ENCODE measurements around the gene C9orf85.
A peak's percentile ranks its signal among the peaks of the same experiment; 100 is the strongest.

C9orf85 gene

GRCh38 chr9:71904076-71904475, 7.4 kb upstream of the C9orf85 start:
- no peak for DNase-seq

GRCh38 chr9:71908825-71909224, 2.6 kb upstream of the C9orf85 start:
- peak in 1 of 51 donors; percentile 10 for DNase-seq

DNA sequence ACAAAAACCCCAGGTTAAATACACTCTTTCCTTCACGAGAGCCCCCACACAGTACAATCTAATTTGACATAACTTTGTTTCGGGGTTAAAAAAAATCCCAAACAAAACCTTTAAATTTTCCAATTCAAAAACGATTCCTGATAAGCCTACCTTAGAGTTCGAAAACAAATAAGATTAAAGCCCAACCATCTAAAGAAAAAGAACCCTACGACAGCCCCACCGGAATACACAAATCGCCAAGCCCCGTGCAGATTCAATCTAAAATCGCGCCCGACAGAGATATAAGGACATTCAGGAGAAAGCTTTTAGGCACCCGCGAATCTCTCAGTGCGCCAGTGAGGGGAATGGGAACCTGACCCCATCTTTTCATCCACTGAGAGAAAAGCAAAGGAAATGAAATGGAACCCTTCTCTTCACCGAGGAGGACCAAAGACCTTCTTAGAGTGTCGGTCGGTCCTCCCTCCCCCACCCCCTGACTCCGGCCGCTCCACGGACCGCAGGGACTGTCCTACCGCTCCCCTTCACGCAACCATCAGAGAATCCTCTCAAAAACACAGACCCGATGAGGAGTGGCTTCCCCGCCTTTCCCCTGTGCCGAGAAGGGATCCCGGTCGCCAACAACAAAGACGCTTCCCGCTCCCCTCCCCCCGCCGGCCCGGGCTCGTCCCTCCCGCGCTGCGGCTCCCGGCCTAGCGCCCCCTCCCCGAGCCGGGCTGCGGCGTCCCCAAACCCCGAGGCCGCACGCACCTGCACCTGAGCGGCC, 1.4 kb upstream of the C9orf85 start:
- peak in 50 of 51 donors; percentile 13 to 82 (median 58) for DNase-seq

GRCh38 chr9:71910650-71911060, 784 bp upstream of the C9orf85 start:
- DNase-seq: peak in 6 of 51 donors; percentile 49 to 96 (median 60)

DNA sequence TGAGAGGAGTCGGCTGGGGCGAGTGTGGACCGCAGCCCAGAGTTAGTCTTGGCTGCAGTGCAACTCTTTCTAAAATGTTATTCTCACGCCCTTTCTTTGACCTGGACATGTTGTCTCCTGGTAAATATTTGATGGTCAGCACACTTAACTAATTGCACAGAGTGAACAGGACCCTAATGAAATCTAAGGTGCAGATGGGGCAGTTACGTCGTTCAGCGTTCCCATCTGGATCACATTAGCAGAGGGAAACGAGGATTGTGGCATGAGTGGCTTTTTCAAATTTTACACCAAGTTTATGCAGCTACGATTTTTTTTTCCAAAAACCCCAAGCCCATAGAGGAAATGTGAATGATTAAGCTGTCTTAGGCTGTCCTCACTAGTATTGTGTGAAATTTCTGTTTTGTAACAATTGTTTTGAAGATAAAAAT, 483 bp downstream of the C9orf85 start:
- DNase-seq: peak in 1 of 51 donors; percentile 24

- no peak for DNase-seq
These were observed 4.1 kb downstream of the C9orf85 start for GRCh38 chr9:71915495-71915894.

DNA sequence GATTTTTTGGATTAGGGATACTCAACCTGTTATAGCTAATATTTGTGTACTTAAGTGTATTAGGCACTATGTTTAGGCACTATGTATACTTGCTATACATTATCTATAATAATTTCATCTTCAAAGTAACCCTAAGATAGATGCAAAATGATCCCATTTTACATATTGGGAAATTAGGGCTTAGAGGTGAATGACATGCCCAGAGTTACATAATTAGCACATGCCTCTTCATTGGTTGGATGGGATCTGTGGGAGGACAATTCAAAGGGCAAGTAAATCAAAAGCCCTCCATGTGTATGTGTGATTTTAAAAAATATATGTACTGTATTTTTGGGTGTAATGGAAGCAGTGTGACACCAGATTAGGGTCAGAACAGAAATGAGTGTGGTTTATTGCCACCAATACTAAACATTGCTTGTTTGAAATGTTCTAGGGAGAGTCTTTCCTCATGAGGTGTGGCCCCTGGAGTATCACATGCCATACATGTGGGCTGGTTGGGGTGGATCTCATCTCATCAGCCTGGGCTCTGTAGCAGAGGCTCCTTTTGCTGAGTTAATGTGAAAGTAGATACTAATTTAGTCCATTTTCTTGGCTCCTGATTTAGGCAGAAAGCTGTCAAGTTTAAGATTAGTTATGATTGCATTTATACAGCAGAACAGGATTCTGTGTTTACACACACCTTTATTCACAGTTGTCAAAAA, 5.5 kb downstream of the C9orf85 start:
- no peak for DNase-seq

- DNase-seq: no peak
These were observed 7.0 kb downstream of the C9orf85 start for GRCh38 chr9:71918419-71918818.

DNA sequence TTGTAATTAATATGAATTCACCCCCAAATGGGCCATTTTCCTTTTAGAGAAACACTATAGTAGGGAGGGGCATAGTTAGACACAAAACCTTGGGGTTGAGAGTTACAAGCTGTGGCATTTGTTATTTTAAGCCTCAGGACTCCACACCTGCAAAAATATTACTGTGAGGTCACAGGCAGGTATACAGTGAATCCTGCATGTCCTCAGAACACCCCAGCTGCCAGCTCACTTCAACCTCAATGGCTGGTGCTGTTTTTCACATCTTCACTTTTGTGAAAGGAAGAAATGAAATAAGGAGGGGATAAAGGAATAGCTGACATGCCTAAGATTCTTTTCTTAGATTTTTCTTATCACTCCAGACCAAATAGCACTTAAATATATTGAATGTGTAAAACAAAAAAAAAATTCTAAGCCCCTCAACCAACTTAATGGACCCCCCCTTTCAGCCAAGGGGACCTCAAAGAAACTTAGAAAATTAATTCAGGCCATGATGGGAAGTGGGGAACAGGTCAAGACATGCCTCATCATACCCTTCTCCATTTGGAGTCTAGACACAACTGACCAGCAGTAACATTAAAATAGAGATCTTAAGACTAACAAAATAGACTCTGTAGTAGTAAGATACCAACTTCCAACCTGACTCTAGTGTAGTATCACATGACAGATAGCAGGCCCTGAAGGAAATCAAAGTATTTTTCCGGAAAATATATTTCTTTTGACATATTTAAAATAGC, 9.2 kb downstream of the C9orf85 start:
- DNase-seq: no peak

DNA sequence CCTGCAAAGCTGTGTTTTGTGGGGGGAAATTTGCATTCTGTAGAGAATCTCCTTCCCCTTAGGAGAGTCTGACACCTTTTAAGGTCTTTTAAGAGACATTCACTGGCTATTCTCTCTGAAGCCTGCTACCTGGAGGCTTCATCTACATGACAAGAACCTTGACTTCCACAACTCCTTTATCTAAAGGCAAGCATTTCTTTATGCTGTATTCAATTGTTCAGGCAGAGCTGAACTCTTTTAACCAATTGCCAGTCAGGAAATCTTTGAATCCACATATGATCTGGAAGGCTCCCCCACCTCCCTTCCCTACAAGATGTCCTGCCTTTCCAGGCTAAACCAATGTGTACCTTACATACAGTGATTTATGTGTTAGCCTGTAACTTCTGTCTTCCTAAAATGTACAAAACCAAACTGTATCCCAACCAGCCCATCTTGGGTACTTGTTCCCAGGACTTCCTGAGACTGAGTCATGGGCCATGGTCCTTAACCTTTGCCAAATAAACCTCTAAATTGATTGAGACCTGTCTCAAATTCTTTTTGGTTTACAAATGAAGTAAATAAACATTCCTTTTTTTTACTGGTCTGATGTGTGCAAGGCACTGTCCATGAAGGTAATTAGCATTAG, 9.9 kb downstream of the C9orf85 start:
- no peak for DNase-seq

- DNase-seq: no peak
These were observed 13.1 kb downstream of the C9orf85 start for GRCh38 chr9:71924576-71924975.

- no peak for DNase-seq
These were observed 14.4 kb downstream of the C9orf85 start for GRCh38 chr9:71925834-71926233.

DNA sequence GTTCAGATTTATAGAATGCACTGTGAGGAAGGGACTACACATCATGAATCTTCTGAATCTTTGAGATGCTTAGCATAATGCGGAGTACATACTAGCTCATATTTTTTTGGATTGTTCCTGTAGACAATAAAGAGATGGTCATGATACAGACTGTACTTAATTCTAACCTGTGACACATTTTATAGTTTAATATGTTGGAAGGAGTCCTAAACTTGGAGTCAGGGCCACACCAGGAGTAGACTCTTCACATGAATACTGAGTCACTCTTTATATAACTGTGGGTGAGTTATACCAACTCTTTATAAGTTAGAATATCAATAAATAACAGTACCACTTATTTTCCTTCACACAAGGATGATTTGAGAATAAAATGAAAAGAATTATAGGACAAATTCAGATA, 16.9 kb downstream of the C9orf85 start:
- no peak for DNase-seq

- DNase-seq: no peak
These were observed 17.4 kb downstream of the C9orf85 start for GRCh38 chr9:71928806-71929205.

GRCh38 chr9:71929223-71929622, 17.8 kb downstream of the C9orf85 start:
- no peak for DNase-seq

DNA sequence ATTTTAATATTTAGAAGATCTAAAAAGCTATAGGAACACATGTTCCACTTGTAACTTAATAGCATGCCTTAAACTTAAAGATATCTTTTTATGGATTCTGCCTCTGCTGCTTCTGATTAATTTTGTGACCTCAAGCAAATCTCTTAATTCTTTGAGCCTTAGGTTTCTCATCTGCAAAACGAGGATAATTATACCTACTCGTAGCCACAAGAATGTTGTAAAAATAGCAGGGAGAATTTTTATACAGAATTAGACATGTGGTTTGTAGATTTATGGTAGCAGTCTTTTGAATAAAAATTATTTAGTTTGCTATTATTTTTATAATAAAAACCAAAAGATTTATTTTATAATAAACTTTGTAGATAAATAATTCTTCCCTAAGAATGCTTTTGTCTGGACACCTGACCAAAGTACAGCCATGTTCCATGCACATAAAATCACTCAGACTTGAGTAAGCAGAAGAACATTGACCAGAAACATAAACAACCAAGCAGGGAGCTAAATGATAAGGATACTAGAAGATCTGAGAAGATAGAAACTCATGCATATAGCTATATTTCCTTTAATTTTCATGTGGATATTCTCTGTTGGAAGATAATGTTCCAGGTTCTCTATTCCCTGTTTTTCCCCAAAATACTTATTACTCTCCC, 18.5 kb downstream of the C9orf85 start:
- no peak for DNase-seq

DNA sequence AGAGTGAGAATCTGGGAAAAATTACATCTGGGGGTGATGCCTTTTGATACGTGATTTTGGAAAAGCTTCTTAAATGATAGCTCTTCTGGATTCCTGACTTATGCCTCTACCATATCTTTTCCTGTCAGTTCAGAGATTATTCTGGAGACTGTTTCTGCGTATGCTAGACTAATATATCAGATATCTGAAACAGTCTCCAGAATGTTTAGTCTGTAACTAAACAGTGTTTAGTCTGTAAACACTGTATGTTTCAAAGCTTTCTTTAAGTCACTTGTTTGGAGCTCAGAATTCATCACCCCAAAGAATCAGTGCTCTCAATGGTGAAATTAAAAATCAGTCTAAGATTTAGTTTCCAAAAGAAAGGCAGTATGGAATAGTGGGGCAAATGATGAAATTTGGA, 19.7 kb downstream of the C9orf85 start:
- DNase-seq: no peak

DNA sequence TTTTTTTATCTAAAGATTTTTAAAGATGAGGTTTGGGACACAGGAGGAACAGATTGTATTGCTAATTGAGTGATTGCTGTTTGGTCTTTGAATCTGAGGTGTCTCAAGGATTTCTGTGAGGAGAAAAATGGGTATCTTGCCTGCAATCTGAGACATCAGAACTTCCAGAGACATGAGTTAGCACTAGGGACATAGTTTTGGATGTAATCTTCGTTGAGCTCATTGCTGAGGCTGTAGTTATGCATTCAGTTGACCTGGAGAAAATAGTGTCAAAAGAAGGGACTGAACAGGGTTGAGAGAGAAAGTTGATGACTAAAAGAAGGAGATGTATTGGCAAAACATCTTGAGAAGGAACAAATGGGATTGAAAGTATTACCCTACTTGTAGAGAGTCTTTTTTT, 24.6 kb downstream of the C9orf85 start:
- no peak for DNase-seq

- peak in 5 of 51 donors; percentile 0 to 68 (median 14) for DNase-seq
These were observed 25.7 kb downstream of the C9orf85 start for GRCh38 chr9:71937070-71937625.

- DNase-seq: peak in 1 of 51 donors; percentile 5
These were observed 26.5 kb downstream of the C9orf85 start for GRCh38 chr9:71937898-71938297.

DNA sequence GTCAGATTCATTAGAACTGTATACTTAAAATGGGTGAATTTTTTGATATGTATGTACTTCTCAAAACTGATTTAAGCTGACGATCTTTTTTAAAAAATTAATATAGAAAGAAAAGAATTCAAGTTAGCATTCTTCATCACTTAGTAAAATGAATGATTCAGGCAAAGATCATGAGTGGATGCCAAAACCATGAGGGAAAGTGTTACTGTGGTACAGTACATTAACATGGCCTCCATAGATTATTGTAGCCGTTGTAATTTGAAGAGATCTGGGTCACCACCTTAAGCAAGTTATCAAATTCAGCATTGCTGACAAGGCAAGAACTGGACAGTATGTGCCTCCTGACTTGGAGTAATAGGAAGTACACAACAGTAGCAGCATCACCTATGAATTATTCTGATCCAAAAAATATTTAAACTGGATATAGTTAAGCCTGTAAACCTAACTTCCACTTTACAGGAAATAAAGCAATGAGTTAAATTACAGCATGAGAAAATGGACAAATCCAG, 29.7 kb downstream of the C9orf85 start:
- no peak for DNase-seq
